Left cardiac atrium (tissue), 4 donors: ENCODE measurements around the gene HMGB2. TPM values are rescaled to one million over a fixed set of nuclear protein-coding genes. Genes with fewer than 3 reads are reported as not detected.

Source experiments
- ATAC-seq, 2 donors: fragments of 200-7000 bp; cut with Tn5 transposase; one replicate each; pipeline ENCODE4 v1.9.1; 2020; ENCODE audit warnings: mild to moderate bottlenecking in 2 of 2, moderate library complexity in 2 of 2
- DNase-seq: peaks from one replicate; pipeline ENCODE4 v3.0.0-alpha.2; 2020
- intact Hi-C, 2 donors: fragments of 100-400 bp; cut with DNase I; formaldehyde crosslinking; loops; one replicate each; pipeline versions ENCODE4 v1.14.1 to v1.15.1; 2022 to 2023
- total RNA-seq, 2 donors: library from RNA; stranded (reverse); fragmentation: NEBNext Ultra II Directional; extraction: Animal tissue kit (Norgen Biotek cat#: 25700); gene quantifications; one replicate each; pipeline ENCODE4 v1.2.1, GENCODE V29; 2021
- donor health status: DM: no; HTN: yes; CAD: no.
- donor health status: DM: no; HTN: yes; CAD: no; lungs with severe emphysema.
- donor health status: DM: yes; HTN: yes; CAD: no.
- donor health status: Dilated cardiomyopathy.

The HMGB2 gene
- total RNA-seq, 2 donors from 2014 or later: 40.0 to 44.0 TPM

DNA sequence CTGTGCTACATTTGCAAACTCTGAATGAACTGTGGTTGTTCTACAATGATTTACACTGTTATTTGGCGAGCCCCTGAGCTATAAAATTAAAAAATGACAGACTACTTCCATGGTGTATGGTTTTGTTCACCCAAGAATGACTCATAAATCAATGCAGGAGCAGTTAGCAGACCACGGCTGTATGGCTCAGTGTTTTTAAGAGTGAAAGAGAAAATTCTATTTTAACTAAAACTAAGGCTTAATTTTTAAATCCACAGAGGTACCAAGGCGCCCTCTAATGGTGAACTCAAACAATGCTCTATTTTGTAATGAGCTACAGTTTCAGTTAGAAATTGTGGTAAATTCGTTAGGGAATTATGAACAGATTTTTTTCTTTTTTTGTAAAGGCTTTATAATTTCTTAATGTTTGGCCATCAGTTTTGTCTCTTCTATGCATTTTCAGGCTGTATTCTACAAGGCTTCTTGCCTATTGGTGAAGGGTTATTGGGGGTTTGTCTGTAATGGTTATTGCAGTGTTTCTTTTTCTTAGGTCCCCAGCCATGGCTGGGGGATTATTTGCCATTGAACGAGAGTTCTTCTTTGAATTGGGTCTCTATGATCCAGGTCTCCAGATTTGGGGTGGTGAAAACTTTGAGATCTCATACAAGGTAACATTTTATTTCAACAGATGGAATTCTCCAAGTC, 32.5 kb downstream of the HMGB2 start:
- ATAC-seq (no peak), DNase-seq (no peak)
- intact Hi-C loops: loop anchor here in 1 of 2 donors (5.0 kb wide), 2 partner anchors 274 to 289 kb away; no protein-coding TSS in a partner anchor

DNA sequence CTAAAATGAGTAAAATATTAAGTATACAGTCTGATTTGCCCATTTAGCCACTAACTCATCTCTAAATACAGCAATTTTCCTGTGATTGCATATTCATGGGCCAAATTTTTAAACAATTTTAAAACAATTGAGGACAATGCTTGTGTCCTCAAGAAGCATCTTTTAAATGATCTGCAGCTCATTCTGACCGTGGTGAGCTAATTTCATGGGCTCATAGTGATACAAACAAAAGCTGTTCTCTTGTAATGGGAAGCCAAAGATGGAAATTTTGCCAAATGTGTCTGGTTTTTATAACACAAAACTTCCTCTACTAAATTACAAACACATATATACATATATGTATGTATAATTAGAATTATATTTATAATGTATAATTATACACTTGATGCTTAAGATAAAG, 39.7 kb downstream of the HMGB2 start:
- DNase-seq (no peak), ATAC-seq (no peak)
- intact Hi-C loops: no loop called here

DNA sequence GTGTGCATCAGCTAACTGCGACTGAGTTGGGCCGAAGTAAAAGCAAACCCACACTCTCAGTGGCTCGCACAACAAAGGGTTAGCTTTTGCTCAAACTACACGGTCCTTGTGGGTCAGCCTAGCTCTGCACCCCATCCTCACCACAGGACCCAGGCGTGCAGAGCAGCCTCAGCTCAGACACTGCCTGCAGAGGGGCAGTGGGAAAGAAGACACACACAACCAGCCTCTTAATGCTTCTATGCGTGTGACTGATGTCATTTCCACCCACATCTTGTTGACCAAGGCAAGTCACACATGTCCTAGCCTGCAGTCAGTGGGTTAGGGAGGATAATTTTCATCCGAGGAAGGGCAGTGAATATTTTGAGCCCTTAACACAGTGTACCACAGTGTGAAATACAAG, 40.5 kb downstream of the HMGB2 start:
- intact Hi-C loops: no loop called here
- ATAC-seq: no peak
- DNase-seq: no peak

DNA sequence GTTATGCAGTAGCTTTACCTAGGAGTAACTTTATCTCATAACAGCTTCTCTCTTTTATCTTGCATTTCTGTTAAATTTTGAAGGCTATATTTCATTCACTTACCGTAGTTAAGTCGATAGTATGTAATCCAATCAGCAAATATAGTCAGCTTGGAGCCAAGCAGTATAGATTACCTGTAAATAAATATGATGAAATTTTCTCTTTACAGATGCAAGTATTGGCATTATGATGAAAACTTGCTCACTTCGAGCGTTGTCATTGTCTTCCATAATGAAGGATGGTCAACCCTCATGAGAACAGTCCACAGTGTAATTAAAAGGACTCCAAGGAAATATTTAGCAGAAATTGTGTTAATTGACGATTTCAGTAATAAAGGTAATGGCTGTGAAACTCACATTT, 42.3 kb downstream of the HMGB2 start:
- ATAC-seq: no peak
- intact Hi-C loops: no loop called here
- no peak for DNase-seq

DNA sequence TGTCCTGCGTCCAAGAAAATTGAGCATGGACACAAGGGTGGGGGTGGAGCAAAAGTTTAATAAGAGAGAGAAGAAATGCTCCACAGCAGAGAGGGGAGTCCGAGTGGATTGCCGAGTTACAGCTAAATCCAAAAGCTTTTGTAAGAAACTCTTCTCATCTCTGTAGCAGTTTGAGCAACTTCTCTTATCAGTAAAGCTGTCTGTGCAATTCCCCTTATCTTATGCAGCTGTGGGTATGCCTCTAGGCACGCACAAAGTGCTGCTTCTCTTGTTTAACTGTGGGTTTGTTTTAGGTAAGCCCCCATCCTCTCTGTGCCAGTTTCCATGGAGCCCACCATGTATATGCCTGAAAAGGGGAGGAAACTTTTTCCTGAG, 44.8 kb downstream of the HMGB2 start:
- ATAC-seq (peak; percentile 34 to 75), DNase-seq (no peak)
- intact Hi-C loops: no loop called here

DNA sequence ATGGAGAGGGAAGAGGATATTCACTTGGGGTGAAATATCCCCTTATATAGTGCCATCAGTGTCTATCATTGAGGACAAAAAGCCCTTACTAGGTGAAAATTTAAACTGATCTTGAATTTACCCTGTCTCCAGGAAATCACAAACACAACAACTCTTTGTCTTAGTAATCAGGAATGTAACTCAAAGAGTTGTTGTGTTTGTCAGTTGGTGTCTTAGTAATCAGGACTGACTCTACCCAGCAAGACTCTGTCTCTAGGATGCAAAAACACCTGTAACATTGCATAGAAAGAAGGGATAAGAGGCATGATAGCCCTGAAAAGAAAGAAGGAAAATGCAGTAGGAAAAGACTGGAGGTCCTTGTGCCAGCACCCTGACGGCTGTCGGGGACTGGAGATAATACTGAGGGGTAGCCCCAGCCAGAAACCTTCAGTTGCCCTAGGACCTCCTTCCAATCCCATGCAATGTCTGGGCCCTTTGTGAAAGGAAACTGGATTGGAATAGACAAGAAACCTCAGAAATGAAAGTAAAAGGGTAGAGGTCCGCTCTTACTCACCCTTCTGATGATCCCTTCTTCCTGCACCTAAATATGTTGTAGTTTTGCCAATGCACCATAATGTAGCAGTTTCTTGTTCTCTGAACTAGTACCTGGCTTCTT, 45.3 kb downstream of the HMGB2 start:
- DNase-seq (no peak), ATAC-seq (peak; percentile 34 to 51)
- intact Hi-C loops: no loop called here

DNA sequence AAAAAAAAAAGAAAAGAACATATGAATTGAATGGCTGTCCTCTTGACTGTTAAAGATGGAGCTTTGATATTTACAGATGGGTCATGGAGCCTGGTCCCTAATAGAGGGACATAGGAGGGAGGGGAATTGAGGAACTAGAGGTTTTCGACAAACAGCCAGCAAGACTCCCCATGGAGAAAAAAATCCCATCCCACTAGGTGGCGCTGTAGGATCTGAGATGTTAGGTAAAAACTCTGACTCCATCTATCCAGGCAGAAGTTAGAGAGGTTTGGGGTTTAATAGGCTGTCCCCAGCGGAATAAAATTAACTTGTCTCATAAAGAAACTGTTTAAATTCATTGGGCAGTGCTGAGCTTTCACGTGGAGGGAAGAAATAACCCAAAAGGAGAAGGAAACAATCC, 45.9 kb downstream of the HMGB2 start:
- DNase-seq (peak; percentile 68), ATAC-seq (peak; percentile 41 to 82)
- intact Hi-C loops: no loop called here

DNA sequence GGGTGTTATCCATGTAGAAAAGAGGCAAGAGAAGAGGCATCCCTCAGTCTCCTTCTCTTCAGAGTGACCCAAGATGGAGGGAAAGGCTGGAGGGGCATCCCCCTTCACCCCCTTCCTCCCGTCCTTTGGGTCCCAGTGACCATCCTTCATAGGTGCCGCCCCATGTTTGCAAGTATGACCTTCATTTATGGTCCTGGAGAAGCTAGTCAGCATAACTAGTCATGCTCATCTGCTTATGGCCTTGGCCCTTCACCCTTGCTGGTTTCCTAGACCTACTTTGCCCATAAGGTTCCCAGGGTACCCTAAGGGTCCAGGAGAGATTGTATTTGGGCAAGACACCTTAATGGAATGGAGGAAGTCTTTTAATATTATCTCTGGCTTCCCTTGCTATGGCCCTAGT, 46.7 kb downstream of the HMGB2 start:
- DNase-seq (no peak), ATAC-seq (no peak)
- intact Hi-C loops: no loop called here

DNA sequence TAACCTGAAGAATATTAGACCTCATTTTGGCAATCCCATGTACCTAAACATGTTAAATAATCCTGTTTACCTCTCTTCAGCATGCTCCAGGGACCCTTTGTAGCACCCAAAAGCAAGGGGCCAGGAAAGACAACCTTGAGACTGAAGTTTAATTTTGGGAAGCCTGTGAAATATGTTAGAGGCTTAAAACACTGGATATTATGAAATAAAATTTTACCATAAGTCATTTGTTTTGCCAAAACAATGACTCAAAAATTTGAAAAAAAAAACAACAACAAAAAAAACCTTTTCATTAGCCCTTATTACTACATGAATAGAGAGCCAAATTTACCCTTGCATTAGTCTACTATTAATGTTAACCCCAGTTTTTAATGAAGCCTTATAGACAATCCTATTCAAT, 49.7 kb downstream of the HMGB2 start:
- intact Hi-C loops: no loop called here
- ATAC-seq: no peak
- DNase-seq: no peak

DNA sequence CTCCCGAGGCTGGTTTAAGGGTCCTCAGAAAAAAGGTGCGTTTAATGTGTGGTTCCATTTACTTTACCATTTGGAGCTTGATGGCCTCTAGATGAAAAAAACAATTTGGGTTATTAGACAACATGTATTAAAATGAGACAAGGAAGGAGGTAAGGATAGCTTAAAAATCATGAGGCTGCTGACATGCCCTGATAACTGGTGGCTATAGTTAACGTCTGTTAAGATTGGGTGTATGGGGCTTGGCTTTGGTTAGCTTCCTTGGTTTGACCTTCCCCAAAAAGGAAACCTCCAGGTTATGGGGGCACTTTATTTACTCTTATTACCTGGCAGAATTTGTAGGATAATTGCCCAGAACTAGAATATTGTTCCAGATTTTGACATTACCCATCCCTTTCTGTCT, 51.5 kb downstream of the HMGB2 start:
- ATAC-seq (no peak), DNase-seq (no peak)
- intact Hi-C loops: no loop called here

DNA sequence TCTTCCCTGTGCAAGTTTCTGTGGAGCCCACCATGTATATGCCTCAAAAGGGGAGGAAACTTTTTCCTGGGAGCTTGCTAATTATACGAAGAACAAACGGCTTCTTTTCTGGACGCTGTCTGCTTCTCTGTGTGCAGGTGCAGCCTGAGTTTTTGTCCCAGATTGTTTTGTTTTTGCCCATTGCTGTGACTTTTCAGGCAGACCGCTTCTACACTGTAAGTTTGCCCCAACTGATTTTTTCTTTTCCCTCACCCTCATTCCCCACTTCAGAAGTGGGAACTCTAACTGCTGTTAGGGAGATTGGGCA, 51.9 kb downstream of the HMGB2 start:
- no peak for ATAC-seq
- no peak for DNase-seq
- intact Hi-C loops: no loop called here

DNA sequence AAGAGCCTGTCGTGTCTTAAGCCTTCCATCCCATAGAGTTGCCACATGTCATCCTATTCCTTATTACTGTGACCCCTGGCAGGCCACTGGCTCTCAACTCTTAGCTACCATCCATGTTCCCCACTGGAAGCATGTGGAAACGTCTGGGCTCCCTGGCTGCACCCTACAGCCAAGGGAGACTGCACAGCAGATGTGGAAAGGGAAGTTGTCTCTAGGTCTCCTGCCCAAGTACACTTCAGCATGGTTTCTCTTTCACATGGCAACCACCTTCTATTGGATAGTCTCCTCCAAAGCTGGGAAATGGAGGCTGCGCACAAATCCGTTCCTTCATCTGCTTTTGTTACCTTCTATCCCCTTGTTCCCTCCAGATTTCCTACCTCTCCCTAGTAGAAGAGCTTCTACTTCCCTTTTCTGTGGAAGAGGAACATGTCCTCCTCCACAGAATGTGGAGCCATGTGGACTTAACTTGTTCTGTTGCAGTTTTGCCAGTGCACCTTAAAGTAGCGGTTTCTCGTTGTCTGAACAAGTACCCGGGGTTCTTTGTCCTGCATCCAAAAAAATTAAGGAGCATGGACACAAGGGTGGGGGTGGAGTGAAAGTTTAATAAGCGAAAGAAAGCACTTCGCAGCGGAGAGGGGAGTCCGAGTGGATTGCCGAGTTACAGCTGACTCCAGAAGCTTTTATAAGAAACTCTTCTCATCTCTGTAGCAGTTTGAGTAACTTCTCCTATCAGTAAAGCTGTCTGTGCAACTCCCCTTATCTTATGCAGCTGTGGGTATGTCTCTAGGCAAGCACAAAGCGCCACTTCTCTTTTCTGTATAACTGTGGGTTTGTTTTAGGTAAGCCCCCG, 52.5 kb downstream of the HMGB2 start:
- ATAC-seq (peak in 1 of 2 donors; percentile 69), DNase-seq (no peak)
- intact Hi-C loops: no loop called here

Other genes with a start within 250 kb of the HMGB2 start
- gene GALNT7, start 165.5 kb downstream of the HMGB2 start, total RNA-seq: 1 to 10 TPM; 5.8 to 8.0 TPM
- gene SAP30, start 36.6 kb upstream of the HMGB2 start, total RNA-seq: 10 to 100 TPM; 18.0 to 20.0 TPM
- 1 to 10 TPM; 1.6 to 1.9 TPM for gene SCRG1, start 64.8 kb upstream of the HMGB2 start, total RNA-seq
- 10 to 100 TPM; 63.2 to 75.1 TPM for gene HAND2, start 195.9 kb upstream of the HMGB2 start, total RNA-seq